ENCODE results near the gene ACTR1A. TPM values are rescaled to one million over a fixed set of nuclear protein-coding genes. Genes with fewer than 3 reads are reported as not detected.

Gene ACTR1A
- polyA plus RNA-seq, 1 donor from 2014 or later, result 53.4 TPM

DNA sequence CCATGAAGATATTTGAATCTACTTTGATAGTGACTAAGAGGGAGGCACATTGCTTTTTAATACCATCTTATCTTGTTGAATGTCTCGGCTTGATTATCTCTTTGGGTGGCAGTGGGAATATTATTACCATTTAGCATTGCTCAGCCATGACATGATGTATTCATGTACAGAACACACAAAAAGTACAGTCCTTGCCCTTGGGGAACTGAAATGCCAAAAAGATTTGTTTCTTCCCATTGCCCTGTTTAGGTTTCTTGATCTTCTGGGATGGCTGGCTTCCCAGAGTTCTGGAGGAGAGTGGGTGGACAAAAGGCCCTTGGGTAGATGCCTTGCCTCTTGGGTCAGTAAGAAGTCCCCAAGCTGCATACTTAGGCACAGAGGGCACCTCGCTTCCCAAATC is 25.0 kb upstream of the ACTR1A start:
- H3K4me3 Mint-ChIP-seq, result no peak overlapping the region

DNA sequence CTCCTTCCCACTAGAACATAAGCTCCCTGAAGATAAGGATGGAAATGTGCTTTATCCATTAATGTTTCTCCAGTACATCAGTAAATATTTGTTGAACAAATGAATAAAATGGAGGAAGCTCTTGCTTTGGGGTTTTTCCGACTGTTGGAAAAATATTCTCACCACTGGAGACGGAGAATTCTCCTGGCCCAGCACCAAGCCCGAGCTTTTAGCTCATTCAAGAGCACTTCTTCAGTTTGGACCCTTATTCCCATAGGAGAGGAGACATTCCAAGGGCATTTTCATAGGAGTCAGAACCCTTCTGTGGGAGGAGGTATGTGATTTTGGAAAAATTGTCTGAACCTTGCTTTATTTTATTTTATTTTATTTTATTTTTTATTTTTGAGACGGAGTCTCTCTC is 22.2 kb upstream of the ACTR1A start:
- Mint-ChIP-seq H3K4me3 (no peak overlapping the region), H3K9me3 (no peaks in the 10 kb centered on the region), H3K27ac (no peak overlapping the region), H3K36me3 (peaks cover 7% of the 10 kb centered on the region), H3K4me1 (peaks cover 0 to 3% (median 0%) of the 10 kb centered on the region in 3 donors), H3K27me3 (no peaks in the 10 kb centered on the region)

More for the DNA sequence above, 25.0 kb upstream of the ACTR1A start:
- H3K27me3 Mint-ChIP-seq, result no peaks in the 10 kb centered on the region
- peaks cover 6% of the 10 kb centered on the region for H3K36me3 Mint-ChIP-seq
- H3K27ac Mint-ChIP-seq, result no peak overlapping the region
- H3K9me3 Mint-ChIP-seq, result no peaks in the 10 kb centered on the region
- peaks cover 0 to 1% (median 0%) of the 10 kb centered on the region in 3 donors for H3K4me1 Mint-ChIP-seq

DNA sequence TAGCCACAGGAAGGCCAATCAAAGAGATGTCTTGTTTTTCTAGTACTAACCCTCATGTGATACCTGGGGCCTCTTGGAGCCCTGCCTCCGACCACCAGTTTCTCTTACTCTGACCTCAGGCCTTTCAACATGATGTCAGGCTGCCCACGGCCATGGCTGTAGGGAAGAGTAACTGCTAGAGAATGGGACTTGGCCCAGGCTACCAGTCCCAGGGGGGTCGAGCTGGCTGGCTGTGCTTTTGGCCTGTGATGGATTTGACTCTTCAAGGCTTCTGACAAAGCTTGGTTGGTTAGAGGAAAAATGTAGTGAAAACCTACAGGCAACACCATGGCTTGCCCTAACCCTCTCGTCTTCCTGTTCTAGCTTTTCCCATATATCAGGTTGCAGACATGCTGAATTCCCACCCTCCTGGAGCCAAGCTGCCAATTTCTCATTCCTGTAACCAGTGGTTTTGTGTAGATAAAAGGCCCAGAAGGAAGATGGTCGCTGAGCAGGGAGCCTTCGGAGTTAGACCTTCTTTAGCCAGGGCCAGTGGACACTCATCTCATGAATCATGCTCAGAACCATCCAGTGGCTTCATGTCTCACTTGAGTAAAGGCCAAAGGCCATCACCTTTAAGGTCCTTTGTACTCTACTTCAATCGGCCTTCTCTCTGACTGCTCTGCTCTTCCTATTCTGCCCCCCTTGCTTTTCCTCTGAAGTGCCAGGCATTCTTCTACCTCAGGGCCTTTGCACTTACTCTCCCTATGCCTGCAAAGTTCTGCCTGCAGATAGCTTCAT is 20.9 kb upstream of the ACTR1A start:
- H3K4me3 Mint-ChIP-seq, result no peak overlapping the region
- H3K36me3 Mint-ChIP-seq, result peaks cover 7% of the 10 kb centered on the region
- peaks cover 0 to 3% (median 0%) of the 10 kb centered on the region in 3 donors for H3K4me1 Mint-ChIP-seq
- H3K27me3 Mint-ChIP-seq, result no peaks in the 10 kb centered on the region
- no peaks in the 10 kb centered on the region for H3K9me3 Mint-ChIP-seq
- H3K27ac Mint-ChIP-seq, result no peak overlapping the region

DNA sequence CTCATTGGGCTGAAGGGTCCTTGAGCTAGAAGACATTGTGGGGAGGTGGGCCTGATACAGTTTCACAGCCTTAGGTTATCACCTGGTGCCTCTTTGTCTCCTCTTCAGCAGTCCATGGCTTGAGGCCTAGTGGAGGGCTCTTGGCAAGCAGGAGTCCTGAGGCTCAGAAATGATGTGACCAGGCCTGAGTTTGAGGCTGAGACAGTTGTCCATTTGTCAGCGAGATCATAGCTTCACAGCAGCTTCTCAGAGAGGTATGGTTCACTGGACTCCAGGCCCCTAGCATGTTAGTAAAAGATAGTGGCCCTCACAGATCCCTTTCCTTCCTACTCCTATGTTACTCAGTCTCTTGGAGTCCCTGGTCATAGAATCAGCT is 20.4 kb upstream of the ACTR1A start:
- no peak overlapping the region for H3K4me3 Mint-ChIP-seq
- no peaks in the 10 kb centered on the region for H3K27me3 Mint-ChIP-seq
- no peaks in the 10 kb centered on the region for H3K9me3 Mint-ChIP-seq
- H3K36me3 Mint-ChIP-seq, result peaks cover 7% of the 10 kb centered on the region
- H3K27ac Mint-ChIP-seq, result no peak overlapping the region
- peaks cover 0 to 3% (median 0%) of the 10 kb centered on the region in 3 donors for H3K4me1 Mint-ChIP-seq

DNA sequence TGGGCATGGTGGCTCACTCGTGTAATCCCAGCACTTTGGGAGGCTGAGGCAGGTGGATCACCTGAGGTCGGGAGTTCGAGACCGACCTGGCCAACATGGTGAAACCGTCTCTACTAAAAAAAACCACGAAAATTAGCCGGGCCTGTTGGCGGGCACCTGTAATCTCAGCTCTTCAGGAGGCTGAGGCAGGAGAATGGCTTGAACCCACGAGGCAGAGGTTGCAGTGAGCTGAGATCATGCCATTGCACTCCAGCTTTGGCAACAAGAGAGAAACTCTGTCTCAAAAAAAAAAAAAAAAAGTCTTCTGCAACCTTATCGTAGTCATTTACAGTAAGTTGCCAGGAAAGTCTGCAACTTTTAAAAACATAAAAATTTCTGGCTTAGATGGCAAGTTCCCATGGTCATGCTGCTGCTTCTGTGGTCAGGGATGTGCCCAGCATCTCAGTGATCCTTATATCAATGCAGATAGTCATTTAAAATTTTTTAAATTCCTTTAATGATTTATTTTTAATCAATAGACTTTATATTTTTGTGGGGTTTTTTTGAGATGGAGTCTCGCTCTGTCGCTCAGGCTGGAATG is 16.8 kb upstream of the ACTR1A start:
- Mint-ChIP-seq H3K27ac (no peak overlapping the region), H3K27me3 (no peaks in the 10 kb centered on the region), H3K9me3 (no peaks in the 10 kb centered on the region), H3K4me3 (no peak overlapping the region), H3K36me3 (peaks cover 6% of the 10 kb centered on the region), H3K4me1 (peaks cover 0 to 5% (median 0%) of the 10 kb centered on the region in 3 donors)

DNA sequence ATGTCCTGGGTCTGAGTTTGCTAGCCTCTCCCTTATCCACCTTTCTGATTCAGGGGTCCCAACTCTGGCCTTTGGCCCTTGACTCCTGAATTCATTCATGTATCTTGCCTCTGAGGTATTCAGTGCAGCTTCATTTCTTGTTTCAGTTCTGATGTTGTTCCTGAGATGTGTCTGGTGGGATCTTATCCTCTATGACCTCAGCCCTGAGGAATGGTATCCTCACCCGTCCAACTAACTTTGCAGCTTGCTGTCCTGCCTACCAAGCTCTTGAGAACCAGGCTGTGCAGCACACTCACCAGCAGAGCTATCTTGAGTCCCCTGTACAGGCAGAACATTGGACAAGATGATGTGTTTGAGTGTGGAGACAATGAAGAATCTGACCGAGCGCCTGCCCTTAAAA is 15.0 kb upstream of the ACTR1A start:
- no peaks in the 10 kb centered on the region for H3K9me3 Mint-ChIP-seq
- H3K4me3 Mint-ChIP-seq, result no peak overlapping the region
- H3K27me3 Mint-ChIP-seq, result no peaks in the 10 kb centered on the region
- peaks cover 6% of the 10 kb centered on the region for H3K36me3 Mint-ChIP-seq
- H3K27ac Mint-ChIP-seq, result peak overlapping the region in 1 of 3 donors; percentile 60
- peaks cover 0 to 5% (median 0%) of the 10 kb centered on the region in 3 donors for H3K4me1 Mint-ChIP-seq

DNA sequence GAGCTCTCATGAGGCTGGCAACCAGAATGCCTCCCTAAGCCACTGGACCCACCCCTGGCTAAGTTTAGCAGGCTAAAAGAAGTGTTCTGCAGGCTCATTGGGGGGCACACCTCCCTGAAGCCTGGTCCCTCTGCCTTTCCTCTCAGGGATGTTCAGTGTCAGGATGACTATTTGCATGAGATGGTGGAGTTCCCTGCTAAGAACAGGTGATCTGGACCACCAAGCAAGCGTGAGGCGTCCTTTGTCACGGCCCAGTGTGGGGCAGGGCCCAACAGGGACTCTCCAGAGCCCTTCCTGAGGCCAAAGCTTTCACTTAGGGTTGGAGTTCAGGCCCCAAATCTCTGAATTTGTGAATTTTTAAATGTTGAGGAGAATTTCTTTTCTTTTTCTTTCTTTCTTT is 13.2 kb upstream of the ACTR1A start:
- Mint-ChIP-seq H3K9me3 (no peaks in the 10 kb centered on the region), H3K4me3 (no peak overlapping the region), H3K27me3 (no peaks in the 10 kb centered on the region), H3K4me1 (peaks cover 13 to 15% (median 15%) of the 10 kb centered on the region in 3 donors), H3K36me3 (peaks cover 6% of the 10 kb centered on the region), H3K27ac (no peak overlapping the region)

DNA sequence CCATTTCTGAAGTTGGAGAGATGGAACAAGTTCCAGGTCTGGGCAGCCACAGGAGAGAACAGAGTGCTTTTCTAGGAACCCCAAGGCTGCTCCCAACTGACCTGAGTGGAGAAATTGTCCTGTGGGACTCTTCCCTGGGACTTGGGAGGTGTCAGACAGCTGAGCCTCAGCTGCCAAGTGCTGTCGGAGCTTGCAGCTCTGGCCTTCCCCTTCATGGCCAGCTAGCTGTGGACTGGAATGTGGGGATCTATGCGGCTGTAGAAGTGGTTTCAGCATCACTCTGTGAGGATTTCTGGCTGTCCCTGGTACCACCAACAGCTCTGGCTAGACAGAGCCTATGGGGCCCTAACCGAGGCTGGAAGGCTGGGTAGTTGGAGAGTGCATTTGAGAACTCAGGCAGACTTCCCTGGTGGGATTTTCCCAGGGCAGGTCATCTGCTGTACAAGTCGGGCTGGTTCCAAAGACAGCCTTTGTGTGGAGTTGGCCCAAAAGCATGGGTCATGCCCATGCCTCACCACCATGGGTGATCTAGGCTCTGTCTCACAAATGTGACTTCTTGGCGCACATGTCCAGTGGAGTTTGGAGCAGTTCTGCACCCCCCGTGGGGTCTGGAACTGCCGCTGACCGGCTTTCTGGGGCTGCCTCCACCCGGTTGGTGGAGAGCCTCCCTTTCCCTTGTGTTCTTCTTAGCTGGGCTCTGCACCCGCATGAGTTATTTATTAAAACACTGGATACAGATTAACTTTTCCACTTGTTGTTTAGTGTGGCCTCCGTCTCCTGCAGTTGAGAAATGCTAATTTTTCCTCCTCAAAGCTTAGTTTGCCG is 12.2 kb upstream of the ACTR1A start:
- Mint-ChIP-seq H3K27ac (no peak overlapping the region), H3K9me3 (no peaks in the 10 kb centered on the region), H3K27me3 (no peaks in the 10 kb centered on the region), H3K4me1 (peaks cover 12 to 15% (median 13%) of the 10 kb centered on the region in 3 donors), H3K36me3 (peaks cover 5% of the 10 kb centered on the region), H3K4me3 (no peak overlapping the region)

DNA sequence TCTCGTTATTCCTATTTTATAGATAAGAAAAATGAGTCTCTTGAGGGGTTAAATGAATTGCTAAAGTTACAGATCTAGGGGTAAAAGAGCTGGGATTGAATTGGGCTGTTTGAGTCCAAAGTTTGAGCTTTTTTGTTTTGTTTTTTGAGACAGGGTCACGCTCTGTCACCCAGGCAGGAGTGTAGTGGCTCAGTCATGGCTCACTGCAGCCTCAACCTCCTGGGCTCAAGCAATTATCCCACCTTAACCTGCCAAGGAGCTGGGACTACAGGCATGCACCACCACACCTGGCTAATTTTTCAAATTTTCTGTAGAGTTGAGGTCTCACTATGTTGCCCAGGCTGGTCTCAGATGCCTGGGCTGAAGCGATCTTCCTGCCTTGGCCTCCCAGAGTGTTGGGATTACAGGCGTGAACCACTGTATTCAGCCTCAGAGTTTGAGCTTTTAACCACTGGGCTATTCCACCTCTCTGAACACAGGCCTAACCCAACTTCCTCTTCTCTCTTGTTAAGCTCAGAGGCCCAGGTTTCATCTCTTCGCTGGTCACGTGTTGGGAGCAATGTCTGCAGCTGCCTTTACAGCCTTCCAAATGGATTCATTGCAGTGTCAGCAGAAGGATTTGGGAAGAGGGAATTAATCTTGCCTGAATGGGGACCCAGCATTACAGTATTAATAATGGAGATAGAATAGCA is 9.2 kb upstream of the ACTR1A start:
- H3K27ac Mint-ChIP-seq, result peak overlapping the region; percentile 37 to 88 (median 71)
- H3K4me1 Mint-ChIP-seq, result peaks cover 12 to 20% (median 19%) of the 10 kb centered on the region in 3 donors
- H3K9me3 Mint-ChIP-seq, result no peaks in the 10 kb centered on the region
- H3K36me3 Mint-ChIP-seq, result no peaks in the 10 kb centered on the region
- no peaks in the 10 kb centered on the region for H3K27me3 Mint-ChIP-seq
- H3K4me3 Mint-ChIP-seq, result peak overlapping the region; percentile 12 to 71 (median 46)

DNA sequence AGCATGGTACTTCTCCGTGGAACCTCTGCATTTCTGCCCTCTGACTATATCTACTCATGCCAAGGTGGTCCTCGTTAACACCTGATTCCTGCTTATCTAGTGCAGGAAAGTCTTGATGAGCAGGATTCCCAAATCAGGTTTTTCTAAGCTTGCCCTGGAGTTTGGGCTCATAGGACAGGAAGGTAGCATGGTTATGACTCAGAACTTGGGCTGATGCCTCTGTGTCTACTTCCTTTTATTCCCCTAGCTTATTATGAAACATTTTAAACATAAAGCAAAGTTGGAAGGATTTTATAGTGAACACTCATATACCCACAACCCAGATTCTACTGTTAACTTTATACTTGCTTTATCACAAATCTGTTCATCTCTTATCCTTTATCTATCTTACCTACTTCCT is 6.9 kb upstream of the ACTR1A start:
- no peaks in the 10 kb centered on the region for H3K9me3 Mint-ChIP-seq
- H3K4me3 Mint-ChIP-seq, result peak overlapping the region in 1 of 4 donors; percentile 34
- H3K27me3 Mint-ChIP-seq, result no peaks in the 10 kb centered on the region
- no peaks in the 10 kb centered on the region for H3K36me3 Mint-ChIP-seq
- H3K4me1 Mint-ChIP-seq, result peaks cover 19 to 33% (median 21%) of the 10 kb centered on the region in 3 donors
- H3K27ac Mint-ChIP-seq, result peak overlapping the region in 1 of 3 donors; percentile 15

DNA sequence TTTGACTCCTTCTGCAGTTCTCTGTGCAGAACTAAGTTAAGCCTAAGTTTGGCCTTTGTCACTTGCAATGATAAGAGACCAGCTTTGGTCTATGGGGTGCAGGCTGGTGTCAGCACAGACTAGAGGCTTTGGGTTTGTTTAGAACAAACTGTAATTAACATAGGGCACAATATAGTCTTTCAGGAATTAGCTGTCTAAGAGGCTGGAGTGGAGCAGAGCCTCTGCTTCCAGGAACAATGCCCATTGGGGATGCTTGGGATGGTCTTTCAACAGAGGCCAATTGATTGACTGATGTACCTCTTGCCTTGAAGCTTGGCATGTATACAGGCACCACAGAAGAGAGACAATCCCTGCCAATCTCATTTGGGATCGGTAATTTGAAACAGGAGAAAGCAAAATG is 6.0 kb upstream of the ACTR1A start:
- H3K27me3 Mint-ChIP-seq, result no peaks in the 10 kb centered on the region
- H3K36me3 Mint-ChIP-seq, result no peaks in the 10 kb centered on the region
- peak overlapping the region in 1 of 3 donors; percentile 16 for H3K27ac Mint-ChIP-seq
- peaks cover 19 to 33% (median 22%) of the 10 kb centered on the region in 3 donors for H3K4me1 Mint-ChIP-seq
- no peaks in the 10 kb centered on the region for H3K9me3 Mint-ChIP-seq
- H3K4me3 Mint-ChIP-seq, result peak overlapping the region in 1 of 4 donors; percentile 75

DNA sequence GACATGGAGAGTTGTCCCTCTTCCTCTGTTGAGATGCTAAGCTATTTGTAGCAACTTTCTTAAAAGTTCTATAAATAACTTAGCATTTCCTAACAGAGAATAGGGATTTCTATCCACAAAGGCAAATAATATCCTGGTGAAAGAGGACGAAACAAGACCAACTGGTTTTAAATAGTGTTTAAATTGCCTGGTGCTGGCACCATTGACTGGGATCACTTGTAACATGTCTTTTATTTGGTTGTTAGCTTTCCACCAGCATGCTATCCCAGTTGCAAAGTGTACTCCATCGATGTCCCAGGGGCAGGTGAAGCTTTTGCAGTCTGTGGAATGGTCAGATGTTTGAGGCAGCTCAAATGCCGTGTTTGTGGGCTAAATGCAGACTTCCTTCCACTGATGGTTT is 5.0 kb upstream of the ACTR1A start:
- H3K27ac Mint-ChIP-seq, result no peak overlapping the region

DNA sequence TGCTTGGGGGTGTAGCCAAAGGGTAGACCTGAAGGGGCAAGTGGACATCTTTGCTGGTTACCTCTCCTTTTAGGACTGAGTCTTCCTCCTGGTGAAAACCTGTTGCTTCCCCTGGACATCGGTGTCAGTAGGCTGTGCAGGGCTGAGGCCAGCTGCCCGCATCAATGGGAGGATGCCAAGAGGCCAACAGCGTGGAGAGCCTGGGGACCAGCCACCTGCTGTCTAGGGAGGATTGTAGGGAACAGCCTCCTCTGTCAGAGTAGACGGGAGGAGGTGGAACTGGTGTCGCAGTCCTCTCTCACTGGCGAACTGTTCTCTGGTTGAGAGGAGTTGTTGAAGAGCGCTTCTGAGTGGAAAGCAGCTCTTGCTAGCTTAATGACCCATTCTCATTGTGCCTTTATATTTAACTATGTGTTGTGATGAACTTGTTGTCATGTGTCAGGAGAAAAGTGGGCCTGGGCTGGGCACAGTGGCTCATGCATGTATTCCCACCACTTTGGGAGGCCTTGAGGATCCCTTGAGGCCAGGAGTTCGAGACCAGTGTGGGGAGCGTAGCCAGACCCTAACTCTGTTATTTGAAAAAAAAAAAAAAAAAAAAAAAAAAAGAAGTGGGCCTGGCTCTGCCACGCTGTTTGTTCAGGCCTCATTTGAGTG is 3.1 kb upstream of the ACTR1A start:
- H3K4me3 Mint-ChIP-seq, result peak overlapping the region in 2 of 4 donors; percentile 47 to 59
- no peaks in the 10 kb centered on the region for H3K36me3 Mint-ChIP-seq
- no peaks in the 10 kb centered on the region for H3K9me3 Mint-ChIP-seq
- H3K27ac Mint-ChIP-seq, result peak overlapping the region in 1 of 3 donors; percentile 59
- no peaks in the 10 kb centered on the region for H3K27me3 Mint-ChIP-seq
- H3K4me1 Mint-ChIP-seq, result peaks cover 3 to 20% (median 13%) of the 10 kb centered on the region in 3 donors

More for the DNA sequence above, 5.0 kb upstream of the ACTR1A start:
- H3K9me3 Mint-ChIP-seq, result no peaks in the 10 kb centered on the region
- H3K4me1 Mint-ChIP-seq, result peaks cover 19 to 33% (median 23%) of the 10 kb centered on the region in 3 donors
- H3K36me3 Mint-ChIP-seq, result no peaks in the 10 kb centered on the region
- no peaks in the 10 kb centered on the region for H3K27me3 Mint-ChIP-seq
- H3K4me3 Mint-ChIP-seq, result peak overlapping the region in 1 of 4 donors; percentile 4

DNA sequence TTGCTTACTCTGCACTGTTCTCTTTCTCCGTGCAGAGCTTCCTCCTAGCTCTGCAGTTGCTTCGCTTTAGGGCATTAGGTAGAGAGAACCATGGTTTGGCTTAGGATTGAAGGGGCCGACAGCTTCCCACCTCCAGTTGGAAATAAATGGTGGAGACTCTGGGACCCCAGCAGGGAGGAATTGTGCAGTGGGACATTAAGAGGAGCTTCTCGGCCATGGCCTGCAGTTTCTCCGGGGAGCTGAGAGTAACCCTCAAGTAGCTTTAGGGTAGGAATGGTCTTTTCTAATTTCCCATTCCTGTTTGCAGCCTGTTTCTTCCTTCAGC is 2.4 kb upstream of the ACTR1A start:
- Mint-ChIP-seq H3K4me1 (peaks cover 3 to 20% (median 13%) of the 10 kb centered on the region in 3 donors), H3K27ac (peak overlapping the region in 2 of 3 donors; percentile 63 to 71), H3K9me3 (no peaks in the 10 kb centered on the region), H3K36me3 (no peaks in the 10 kb centered on the region), H3K27me3 (no peaks in the 10 kb centered on the region), H3K4me3 (no peak overlapping the region)
